Ovary (tissue), 3 donors: Measurements from ENCODE around the gene POLE2.

ENCODE experiments used
- CTCF ChIP-seq, 3 donors: fragments of 450-650 bp in 2 of 3; fragments of 200-600 bp in 1 of 3; IDR thresholded peaks; one replicate each; pipeline versions ENCODE4 v1.5.1 to v1.8.0; 2016 to 2022; ENCODE audit warnings: antibody characterized with exemption in 3 of 3, mild to moderate bottlenecking in 1 of 3
- EP300 ChIP-seq: sonication (generic); formaldehyde crosslinking; IDR thresholded peaks from one replicate; pipeline ENCODE4 v1.6.1; 2017; ENCODE audit warnings: antibody characterized with exemption
- POLR2A ChIP-seq: fragments of 450-650 bp; IDR thresholded peaks from one replicate; pipeline ENCODE4 v1.6.1; 2017; ENCODE audit warnings: antibody characterized with exemption, mild to moderate bottlenecking, moderate library complexity
- donor health status: DM: no; HTN: no; CAD: no.

GRCh38 chr14:49692811-49693734 is 5.1 kb upstream of the POLE2 start, which contains the start of gene KLHDC1:
- peak in 1 of 3 donors; percentile 13 for TF ChIP-seq CTCF (IDR thresholded peaks at IDR 0.05)
- TF ChIP-seq POLR2A = peak; percentile 95
- no peak for TF ChIP-seq EP300
